HK-2 (cell line): ENCODE measurements around the gene GATAD2B.
"Not testable (repeated sequence)": the region's sequence is repeated elsewhere in the genome, so short reads cannot be mapped to it uniquely, and the experiment has no call there.

Experiments used
- DNase-seq: peaks from one replicate; pipeline ENCODE4 v3.0.0-alpha.2; 2018; ENCODE audit not compliant: unreplicated experiment

Gene GATAD2B

DNA sequence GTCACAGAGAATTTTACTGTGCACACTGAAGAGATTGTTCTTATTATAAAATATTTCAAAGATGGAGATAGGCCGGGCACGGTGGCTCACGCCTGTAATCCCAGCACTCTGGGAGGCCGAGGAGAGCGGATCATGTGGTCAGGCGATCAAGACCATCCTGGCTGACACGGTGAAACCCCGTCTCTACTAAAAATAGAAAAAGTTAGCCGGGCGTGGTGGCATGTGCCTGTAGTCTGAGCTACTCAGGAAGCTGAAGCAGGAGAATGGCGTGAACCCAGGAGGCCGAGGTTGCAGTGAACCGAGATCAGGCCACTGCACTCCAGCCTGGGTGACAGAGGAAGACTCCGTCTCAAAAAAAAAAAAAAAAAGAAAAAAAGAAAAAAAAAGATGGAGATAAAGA is 82.0 kb downstream of the GATAD2B start:
- DNase-seq, result not testable (repeated sequence)

GRCh38 chr1:153833968-153834367 is 88.8 kb downstream of the GATAD2B start:
- not testable (repeated sequence) for DNase-seq

DNA sequence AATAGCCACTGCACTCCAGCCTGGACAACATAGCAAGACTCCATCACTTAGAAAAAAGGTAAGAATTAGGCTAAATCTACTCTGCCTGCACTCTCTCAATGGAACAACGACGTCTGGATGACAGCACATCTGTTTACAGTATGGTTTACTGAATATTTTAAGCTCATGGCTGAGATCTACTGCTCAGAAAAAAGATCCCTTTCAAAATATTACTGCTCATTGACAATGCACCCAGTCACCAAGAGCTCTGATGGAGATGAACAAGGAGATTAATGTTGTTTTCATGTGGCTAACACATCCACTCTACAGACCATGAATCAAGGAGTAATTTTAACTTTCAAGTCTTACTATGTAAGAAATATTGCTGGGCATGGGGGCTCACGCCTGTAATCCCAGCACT is 89.6 kb downstream of the GATAD2B start:
- DNase-seq, result no peak

GRCh38 chr1:153832293-153832692 is 90.5 kb downstream of the GATAD2B start:
- no peak for DNase-seq

DNA sequence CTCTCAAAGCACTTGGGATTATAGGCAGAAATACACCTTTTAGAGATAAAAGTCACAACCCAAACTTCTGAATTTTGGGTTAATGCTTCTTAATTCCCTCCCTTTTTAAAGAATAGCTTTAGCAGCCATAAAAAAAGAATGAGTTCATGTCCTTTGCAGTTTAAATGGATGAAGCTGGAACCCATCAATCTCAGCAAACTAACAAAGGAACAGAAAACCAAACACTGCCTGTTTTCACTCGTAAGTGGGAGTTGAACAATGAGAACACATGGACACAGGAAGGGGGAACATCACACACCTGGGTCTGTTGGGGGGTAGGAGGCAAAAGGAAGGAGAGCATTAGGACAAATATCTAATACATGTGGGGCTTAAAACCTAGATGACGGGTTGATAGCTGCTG is 91.7 kb downstream of the GATAD2B start:
- DNase-seq, result no peak

- no peak for DNase-seq
Observed at GRCh38 chr1:153827168-153827964, 95.4 kb downstream of the GATAD2B start.

- DNase-seq, result no peak
Observed at GRCh38 chr1:153818876-153819275, 103.9 kb downstream of the GATAD2B start.

GRCh38 chr1:153816283-153816889 is 106.4 kb downstream of the GATAD2B start:
- DNase-seq, result no peak

GRCh38 chr1:153805886-153806719 is 116.7 kb downstream of the GATAD2B start:
- no peak for DNase-seq

- DNase-seq, result peak; percentile 65
Observed at GRCh38 chr1:153805042-153805745, 117.6 kb downstream of the GATAD2B start.

GRCh38 chr1:153804112-153804511 is 118.7 kb downstream of the GATAD2B start:
- no peak for DNase-seq

DNA sequence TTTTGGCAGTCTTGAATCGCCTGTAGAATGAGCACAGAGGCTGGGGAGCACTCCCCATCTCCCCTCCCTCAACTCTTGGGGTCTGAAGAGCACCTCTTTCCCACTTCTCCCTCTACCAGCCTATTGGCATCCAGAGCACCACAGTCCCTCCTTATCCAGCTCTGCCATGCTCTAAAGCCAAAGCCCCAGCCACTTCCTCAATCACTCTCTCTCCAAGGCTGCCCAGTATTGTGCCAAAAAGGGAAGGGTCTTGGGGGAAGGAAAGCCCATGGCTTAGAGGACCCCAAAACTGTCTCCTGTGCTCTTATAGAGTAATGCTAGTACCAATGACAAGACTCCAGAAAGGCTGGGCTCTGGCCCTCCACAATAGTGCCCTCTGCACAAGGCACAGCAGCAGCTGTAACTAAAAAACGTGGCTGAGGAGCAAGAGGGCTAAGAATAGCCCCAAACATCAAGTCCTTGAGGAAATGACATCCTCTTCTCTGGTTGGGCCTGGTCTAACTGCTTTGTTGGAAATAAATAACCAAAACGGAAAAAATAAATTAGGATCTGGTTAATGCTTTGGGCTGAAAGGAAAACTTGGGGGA is 119.2 kb downstream of the GATAD2B start:
- DNase-seq, result no peak

DNA sequence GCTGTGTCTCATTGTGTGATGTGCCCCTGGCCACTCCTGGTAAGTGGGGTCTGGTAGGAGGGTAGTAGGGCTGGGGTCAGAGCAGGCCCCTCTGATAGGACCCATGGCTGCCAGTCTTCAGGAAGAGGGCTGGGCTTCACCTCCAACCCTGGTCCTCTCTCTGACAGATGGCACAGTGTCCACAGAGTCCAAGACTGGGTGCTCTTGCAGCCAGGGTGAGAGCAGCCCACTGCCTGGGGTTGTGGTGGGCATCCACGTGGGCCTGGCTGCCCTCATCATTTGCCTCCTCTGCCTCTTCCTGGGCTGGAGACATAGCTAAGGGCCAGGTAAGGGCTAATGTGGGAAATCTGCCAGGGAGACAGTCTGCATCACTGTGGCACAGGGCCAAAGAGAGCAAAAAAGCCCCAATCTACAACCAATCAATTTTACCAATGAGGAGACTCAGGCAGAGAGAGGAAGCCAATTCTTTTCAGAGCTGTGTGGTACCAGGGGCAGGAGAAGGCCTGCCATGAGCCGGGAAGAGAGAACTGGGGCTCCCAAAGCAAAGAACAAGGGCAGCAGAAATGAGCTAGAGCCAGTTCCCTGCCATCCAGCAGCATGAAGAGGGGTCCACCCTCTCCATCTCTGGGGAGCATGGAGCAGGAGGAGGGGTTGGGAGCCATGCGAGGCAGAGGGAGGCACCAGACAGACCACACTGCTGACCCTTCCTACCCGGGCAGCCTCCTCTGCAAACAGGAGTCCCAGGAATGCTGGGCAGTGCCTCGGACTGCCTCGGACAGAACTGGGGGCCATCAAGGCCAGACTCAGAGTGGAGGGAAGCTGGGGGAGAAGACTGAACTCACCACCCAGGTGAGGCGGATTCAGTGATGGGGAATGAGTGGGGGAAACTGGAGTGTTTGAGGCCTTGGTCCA is 120.7 kb downstream of the GATAD2B start:
- no peak for DNase-seq

- no peak for DNase-seq
Observed at GRCh38 chr1:153801028-153801625, 121.6 kb downstream of the GATAD2B start.

DNA sequence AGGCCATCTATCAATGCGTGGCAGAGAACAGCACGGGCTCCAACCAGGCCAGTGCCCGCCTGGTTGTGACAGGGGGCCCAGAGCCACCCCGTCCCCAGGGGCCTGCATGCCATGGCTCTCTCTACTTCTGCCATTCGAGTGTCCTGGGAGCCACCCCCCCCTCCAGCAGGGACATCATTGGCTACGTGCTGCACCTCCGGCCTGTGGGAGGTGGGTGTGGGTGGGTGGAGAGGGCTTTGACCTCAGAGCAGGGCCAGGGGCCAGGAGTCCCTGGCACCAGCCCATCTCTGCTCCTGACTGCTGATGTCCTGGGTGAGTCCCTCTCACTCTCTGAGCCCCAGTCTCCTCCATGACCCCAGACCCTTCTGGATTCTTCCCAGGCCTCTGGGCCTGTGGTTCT is 122.3 kb downstream of the GATAD2B start:
- DNase-seq, result no peak

DNA sequence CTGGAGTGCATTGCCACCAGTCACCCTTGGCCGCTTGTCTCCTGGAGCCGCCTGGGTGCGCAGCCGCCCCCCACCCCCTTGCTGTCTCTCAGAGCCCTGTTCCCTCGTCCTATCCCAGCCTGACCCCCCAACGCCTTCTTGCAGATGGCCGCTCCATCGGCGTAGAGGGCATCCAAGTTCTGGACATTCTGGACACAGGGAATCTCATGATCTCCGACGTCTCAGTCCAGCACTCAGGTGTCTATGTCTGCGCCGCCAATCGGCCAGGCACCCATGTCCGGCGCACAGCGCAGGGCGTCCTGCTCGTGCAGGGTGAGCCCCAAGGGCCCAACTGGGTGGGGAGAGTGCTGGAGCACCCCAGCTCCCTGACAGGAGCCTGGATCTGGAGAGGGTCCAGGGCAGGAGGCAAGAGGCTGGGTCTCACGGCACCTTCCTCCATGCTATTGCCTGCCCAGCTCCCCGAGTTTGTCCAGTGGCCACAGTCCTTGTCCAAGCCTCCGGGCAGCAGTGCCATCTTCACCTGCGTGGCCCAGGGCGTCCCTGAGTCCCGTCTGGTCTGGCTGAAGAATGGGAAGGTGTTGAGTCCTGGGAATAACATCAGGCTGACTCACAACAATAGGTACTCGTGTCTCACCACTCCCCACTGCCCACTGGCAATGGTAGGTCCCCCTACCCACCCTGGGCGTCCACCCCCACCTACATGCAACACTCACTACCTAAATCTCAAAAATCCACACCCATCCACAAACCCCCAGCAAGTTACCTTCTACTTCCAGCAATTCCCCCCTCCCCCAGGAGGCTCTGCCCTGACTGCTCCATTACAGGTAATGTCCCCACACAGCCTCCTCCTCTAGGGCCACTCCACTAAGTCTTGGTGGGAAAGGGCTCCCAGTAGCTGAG is 123.0 kb downstream of the GATAD2B start:
- DNase-seq, result no peak

DNA sequence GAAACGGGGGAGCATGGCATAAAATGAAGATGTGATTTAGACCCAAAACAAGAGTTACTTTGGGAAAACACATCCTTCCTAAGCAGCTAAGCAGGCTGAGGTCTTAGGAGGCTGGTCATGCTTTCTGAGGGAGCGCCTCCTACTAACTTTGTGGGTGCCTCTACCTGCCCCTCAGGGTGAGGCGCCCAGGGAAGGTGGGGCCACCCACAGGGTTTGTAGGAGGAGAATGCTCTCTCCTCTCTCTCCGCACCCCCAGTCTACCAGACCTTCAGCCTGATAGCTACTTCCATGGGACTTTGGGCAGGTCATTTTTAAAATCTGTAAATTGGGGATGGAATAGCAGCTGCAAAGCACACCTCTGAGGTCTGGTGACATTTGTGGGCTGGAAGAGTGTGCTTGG is 123.8 kb downstream of the GATAD2B start:
- DNase-seq, result no peak

DNA sequence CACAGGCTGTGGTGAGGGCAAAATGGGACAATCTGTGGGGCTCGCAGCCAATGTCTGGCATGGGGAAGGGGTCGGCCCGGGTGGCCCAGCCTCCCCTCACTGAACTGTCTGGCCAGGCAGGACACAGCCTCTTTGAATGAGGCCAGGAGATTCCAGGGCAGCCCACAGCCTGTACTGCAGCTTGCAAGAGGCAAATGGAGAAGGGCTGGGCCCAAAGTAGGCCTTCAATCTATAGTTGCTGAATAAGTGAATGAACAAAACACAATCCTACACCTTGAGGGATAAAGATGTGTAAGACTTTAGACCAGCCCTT is 124.3 kb downstream of the GATAD2B start:
- no peak for DNase-seq
